ENCODE measurements around the gene SLC43A3. TPM values are rescaled to one million over a fixed set of nuclear protein-coding genes. Genes with fewer than 3 reads are reported as not detected.

SLC43A3 gene
- total and polyA plus RNA-seq, 9 of the 15 experiments (the other 6 are each of a cell fraction or from before 2014, with no cell fraction given) = 63.7 to 281 (median 139) TPM

- TF ChIP-seq HMBOX1 (IDR thresholded peaks at IDR 0.05) (peak; percentile 51; the same call in 1 of the 2 replicates), DPF2 (IDR thresholded peaks at IDR 0.05) (peak; percentile 23; the same call in 1 of the 2 replicates), CEBPG (CRISPR knock-in tag; IDR thresholded peaks at IDR 0.05) (peak; percentile 83), CEBPG (tag; conservative IDR thresholded peaks at IDR 0.05 in 1 of 2, IDR thresholded peaks at IDR 0.05 in 1 of 2) (peak; percentile 97 to 99), CEBPB (tag; IDR thresholded peaks at IDR 0.05) (peak; percentile 98), CBFA2T2 (conservative IDR thresholded peaks at IDR 0.05) (peak; percentile 26; the same call in 1 of the 2 replicates), SMARCA4 (IDR thresholded peaks at IDR 0.05) (peak; percentile 34; the same call in 1 of the 2 replicates), NR4A1 (CRISPR knock-in tag; IDR thresholded peaks at IDR 0.05) (no peak), NR4A1 (tag; IDR thresholded peaks at IDR 0.05) (no peak), SMARCE1 (IDR thresholded peaks at IDR 0.05) (peak; percentile 35; the same call in 1 of the 2 replicates), TCF3 (CRISPR knock-in tag; IDR thresholded peaks at IDR 0.05) (peak; percentile 59), ZNF143 (CRISPR knock-in tag; IDR thresholded peaks at IDR 0.05) (no peak), SIN3B (IDR thresholded peaks at IDR 0.05; ENCODE audit: low read depth) (no peak), NCOA4 (IDR thresholded peaks at IDR 0.05; ENCODE audit: partially characterized antibody) (no peak), IRF9 (tag; IDR thresholded peaks at IDR 0.05) (peak; percentile 56; the same call in 1 of the 2 replicates), ZNF41 (CRISPR knock-in tag; conservative IDR thresholded peaks at IDR 0.05) (no peak)
- TF ChIP-seq, protein P1, sequence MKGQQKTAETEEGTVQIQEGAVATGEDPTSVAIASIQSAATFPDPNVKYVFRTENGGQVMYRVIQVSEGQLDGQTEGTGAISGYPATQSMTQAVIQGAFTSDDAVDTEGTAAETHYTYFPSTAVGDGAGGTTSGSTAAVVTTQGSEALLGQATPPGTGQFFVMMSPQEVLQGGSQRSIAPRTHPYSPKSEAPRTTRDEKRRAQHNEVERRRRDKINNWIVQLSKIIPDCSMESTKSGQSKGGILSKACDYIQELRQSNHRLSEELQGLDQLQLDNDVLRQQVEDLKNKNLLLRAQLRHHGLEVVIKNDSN (CRISPR knock-in tag; IDR thresholded peaks at IDR 0.05) = no peak
- TF ChIP-seq, protein P2, sequence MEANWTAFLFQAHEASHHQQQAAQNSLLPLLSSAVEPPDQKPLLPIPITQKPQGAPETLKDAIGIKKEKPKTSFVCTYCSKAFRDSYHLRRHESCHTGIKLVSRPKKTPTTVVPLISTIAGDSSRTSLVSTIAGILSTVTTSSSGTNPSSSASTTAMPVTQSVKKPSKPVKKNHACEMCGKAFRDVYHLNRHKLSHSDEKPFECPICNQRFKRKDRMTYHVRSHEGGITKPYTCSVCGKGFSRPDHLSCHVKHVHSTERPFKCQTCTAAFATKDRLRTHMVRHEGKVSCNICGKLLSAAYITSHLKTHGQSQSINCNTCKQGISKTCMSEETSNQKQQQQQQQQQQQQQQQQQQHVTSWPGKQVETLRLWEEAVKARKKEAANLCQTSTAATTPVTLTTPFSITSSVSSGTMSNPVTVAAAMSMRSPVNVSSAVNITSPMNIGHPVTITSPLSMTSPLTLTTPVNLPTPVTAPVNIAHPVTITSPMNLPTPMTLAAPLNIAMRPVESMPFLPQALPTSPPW (CRISPR knock-in tag; IDR thresholded peaks at IDR 0.05) = peak; percentile 19; the same call in 1 of the 2 replicates
These were observed 8.0 kb upstream of the SLC43A3 start (continued) for GRCh38 chr11:57434640-57435546.

Measured in K562 (cell line).